Glutamatergic neuron (in vitro differentiated cells): ENCODE data around the gene ABTB2. TPM values are rescaled to one million over a fixed set of nuclear protein-coding genes. Genes with fewer than 3 reads are reported as not detected.

Experiments
- DNase-seq: peaks from one replicate; pipeline ENCODE4 v3.0.0; 2022
- H3K27ac Mint-ChIP-seq: one replicate; pipeline ENCODE4 v1.8.0; 2020; ENCODE audit warnings: mild to moderate bottlenecking, mixed read lengths, inconsistent platforms; ENCODE audit not compliant: unreplicated experiment
- H3K27me3 Mint-ChIP-seq: one replicate; pipeline ENCODE4 v1.8.0; 2020; ENCODE audit warnings: mild to moderate bottlenecking, moderate library complexity, mixed read lengths, inconsistent platforms; ENCODE audit not compliant: unreplicated experiment
- H3K36me3 Mint-ChIP-seq: one replicate; pipeline ENCODE4 v1.8.0; 2020; ENCODE audit warnings: mild to moderate bottlenecking, mixed read lengths, inconsistent platforms; ENCODE audit not compliant: unreplicated experiment
- H3K4me1 Mint-ChIP-seq: one replicate; pipeline ENCODE4 v1.8.0; 2020; ENCODE audit warnings: mild to moderate bottlenecking, low read depth, mixed read lengths, inconsistent platforms; ENCODE audit not compliant: unreplicated experiment
- H3K4me3 Mint-ChIP-seq: one replicate; pipeline ENCODE4 v1.8.0; 2020; ENCODE audit warnings: mild to moderate bottlenecking, mixed read lengths, inconsistent platforms; ENCODE audit not compliant: unreplicated experiment
- H3K9me3 Mint-ChIP-seq: one replicate; pipeline ENCODE4 v1.8.0; 2020; ENCODE audit warnings: mild to moderate bottlenecking, moderate library complexity, mixed read lengths, inconsistent platforms; ENCODE audit not compliant: unreplicated experiment
- total RNA-seq: library from RNA; stranded (reverse); fragmentation: NEBNext Ultra II Directional; extraction: Animal tissue kit (Norgen Biotek cat#: 25700); gene quantifications from one replicate; pipeline ENCODE4 v1.2.1, GENCODE V29; 2021; ENCODE audit not compliant: unreplicated experiment
- TF ChIP-seq, protein P1 (sequence below): fragments of 200-600 bp; sonication (generic); IDR thresholded peaks from one replicate; pipeline ENCODE4 v1.5.0; 2021; ENCODE audit not compliant: partially characterized antibody, unreplicated experiment

ABTB2 gene
- total RNA-seq, 1 donor from 2014 or later: 9.3 TPM

DNA sequence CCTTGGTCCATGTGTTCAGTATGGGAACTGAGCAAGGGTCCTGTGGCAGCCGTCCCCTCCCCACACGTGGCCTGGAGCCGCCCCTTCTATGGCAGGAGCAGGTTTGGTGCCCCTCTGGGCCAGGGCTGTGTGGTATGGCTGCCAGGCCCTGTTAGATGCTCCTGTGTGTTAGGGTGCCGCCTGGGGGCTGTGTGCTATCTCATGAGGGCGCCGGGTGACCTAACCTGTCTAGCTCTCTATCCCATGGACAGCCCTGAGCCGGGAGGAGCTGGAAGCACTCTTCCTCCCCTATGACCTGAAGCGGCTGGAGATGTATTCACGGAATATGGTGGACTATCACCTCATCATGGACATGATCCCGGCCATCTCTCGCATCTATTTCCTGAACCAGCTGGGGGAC is 217.7 kb downstream of the ABTB2 start:
- DNase-seq: no peak
- TF ChIP-seq, protein P1, sequence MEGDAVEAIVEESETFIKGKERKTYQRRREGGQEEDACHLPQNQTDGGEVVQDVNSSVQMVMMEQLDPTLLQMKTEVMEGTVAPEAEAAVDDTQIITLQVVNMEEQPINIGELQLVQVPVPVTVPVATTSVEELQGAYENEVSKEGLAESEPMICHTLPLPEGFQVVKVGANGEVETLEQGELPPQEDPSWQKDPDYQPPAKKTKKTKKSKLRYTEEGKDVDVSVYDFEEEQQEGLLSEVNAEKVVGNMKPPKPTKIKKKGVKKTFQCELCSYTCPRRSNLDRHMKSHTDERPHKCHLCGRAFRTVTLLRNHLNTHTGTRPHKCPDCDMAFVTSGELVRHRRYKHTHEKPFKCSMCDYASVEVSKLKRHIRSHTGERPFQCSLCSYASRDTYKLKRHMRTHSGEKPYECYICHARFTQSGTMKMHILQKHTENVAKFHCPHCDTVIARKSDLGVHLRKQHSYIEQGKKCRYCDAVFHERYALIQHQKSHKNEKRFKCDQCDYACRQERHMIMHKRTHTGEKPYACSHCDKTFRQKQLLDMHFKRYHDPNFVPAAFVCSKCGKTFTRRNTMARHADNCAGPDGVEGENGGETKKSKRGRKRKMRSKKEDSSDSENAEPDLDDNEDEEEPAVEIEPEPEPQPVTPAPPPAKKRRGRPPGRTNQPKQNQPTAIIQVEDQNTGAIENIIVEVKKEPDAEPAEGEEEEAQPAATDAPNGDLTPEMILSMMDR: no peak
- Mint-ChIP-seq H3K4me3 (no peak overlapping the region), H3K27me3 (no peaks in the 10 kb centered on the region), H3K9me3 (peaks cover 5% of the 10 kb centered on the region), H3K4me1 (no peaks in the 10 kb centered on the region), H3K36me3 (peaks cover 6% of the 10 kb centered on the region), H3K27ac (no peak overlapping the region)

DNA sequence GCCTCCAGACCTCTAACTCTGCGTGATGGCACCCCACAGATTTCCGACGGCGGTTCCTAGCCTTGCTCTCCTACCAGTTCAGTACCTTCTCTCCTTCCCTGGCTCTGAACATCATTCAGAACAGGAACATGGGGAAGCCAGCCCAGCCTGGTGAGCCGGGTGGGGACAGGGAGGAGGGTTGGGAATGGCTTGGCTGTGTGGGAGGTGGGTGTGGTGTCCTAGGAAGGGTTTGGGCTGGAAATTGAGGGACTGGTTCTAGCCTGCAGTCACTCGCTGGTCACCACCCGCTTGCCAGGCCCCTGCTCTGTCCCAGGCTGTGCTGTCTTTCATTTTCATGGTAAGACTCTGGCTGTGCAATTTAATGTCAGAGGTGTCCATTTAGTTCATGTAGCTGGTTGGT is 218.5 kb downstream of the ABTB2 start:
- DNase-seq: no peak
- Mint-ChIP-seq H3K9me3 (peaks cover 5% of the 10 kb centered on the region), H3K4me1 (no peaks in the 10 kb centered on the region), H3K4me3 (no peak overlapping the region), H3K27me3 (no peaks in the 10 kb centered on the region), H3K27ac (no peak overlapping the region), H3K36me3 (peaks cover 6% of the 10 kb centered on the region)
- TF ChIP-seq, protein P1: no peak

DNA sequence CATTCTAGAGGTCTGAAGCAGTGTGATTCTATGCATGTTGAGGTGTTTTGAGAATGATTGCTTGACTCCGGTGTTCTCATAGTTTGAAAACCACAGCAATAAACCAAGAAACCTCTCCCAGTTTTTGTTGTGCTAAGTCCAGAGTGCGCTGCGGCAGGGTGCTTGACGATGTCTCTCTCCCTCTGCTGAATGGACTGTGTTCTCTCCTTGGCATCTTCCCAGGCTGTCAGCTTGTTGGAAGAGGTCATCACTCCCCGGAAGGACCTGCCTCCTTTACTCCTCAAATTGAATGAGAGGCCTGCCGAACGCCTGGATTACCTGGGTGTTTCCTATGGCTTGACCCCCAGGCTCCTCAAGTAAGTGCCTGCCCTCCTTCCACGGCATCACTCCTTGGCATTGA is 221.4 kb downstream of the ABTB2 start:
- Mint-ChIP-seq H3K4me3 (no peak overlapping the region), H3K36me3 (peaks cover 6% of the 10 kb centered on the region), H3K4me1 (peaks cover 3% of the 10 kb centered on the region), H3K9me3 (peaks cover 4% of the 10 kb centered on the region), H3K27ac (no peak overlapping the region), H3K27me3 (no peaks in the 10 kb centered on the region)
- TF ChIP-seq, protein P1: no peak
- DNase-seq: no peak

DNA sequence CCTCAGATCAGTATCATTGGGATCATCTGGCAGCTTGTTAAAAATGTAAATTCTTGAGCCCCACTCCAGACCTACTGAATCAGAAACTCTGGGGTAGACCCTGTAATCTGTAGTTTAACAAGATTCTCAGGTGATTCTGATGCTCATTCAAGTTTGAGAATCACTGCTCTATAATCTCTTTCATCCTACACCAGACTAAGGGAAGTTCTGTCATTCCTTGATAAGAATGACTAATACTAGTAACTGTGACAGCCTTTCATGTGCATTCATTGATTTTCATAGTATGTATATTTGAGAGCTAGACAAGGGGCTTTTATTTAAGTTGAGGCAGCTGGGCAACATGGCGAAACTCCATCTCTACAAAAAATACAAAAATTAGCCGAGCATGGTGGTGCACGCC is 222.4 kb downstream of the ABTB2 start:
- H3K4me1 Mint-ChIP-seq: peaks cover 6% of the 10 kb centered on the region
- H3K27ac Mint-ChIP-seq: no peak overlapping the region
- DNase-seq: no peak
- TF ChIP-seq, protein P1: no peak
- H3K27me3 Mint-ChIP-seq: no peaks in the 10 kb centered on the region
- peaks cover 3% of the 10 kb centered on the region for H3K9me3 Mint-ChIP-seq
- peaks cover 6% of the 10 kb centered on the region for H3K36me3 Mint-ChIP-seq
- H3K4me3 Mint-ChIP-seq: no peak overlapping the region

DNA sequence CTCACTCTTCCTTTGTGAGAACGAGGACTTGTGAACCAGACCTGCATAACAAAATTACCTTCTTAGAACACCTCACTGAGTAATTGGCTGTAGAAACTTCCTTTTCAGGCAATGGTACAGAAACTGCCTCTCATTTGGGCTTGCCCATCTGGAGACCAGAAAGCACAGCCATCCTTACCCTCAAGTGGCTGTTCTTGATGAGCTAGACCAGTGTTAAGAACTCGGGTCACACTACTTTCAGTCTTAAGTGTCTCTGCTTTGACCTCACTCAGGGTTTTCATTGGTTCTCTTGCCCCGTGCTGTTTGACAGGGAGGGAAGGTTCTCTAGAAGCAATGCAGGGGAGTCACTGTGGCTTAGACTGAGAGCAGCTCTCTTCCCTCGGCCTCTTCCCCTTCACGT is 223.0 kb downstream of the ABTB2 start:
- H3K4me1 Mint-ChIP-seq: peaks cover 6% of the 10 kb centered on the region
- no peak for DNase-seq
- H3K27me3 Mint-ChIP-seq: no peaks in the 10 kb centered on the region
- H3K9me3 Mint-ChIP-seq: peaks cover 3% of the 10 kb centered on the region
- TF ChIP-seq, protein P1: no peak
- H3K36me3 Mint-ChIP-seq: peaks cover 6% of the 10 kb centered on the region
- H3K27ac Mint-ChIP-seq: no peak overlapping the region
- no peak overlapping the region for H3K4me3 Mint-ChIP-seq
